Stomach smooth muscle (tissue), 2 donors: Measurements from ENCODE around the gene BTBD16.

Source experiments
- H3K27ac ChIP-seq: one replicate; pipeline ENCODE4 v1.7.0; 2013; ENCODE audit warnings: mild to moderate bottlenecking, low read length, inconsistent platforms
- H3K27me3 ChIP-seq, 2 donors: one replicate each; pipeline ENCODE4 v1.7.0; 2013; ENCODE audit warnings: low read length in 2 of 2; ENCODE audit not compliant: insufficient read depth in 2 of 2, control insufficient read depth in 1 of 2
- H3K36me3 ChIP-seq, 2 donors: one replicate each; pipeline ENCODE4 v1.7.0; 2013; ENCODE audit warnings: low read length in 2 of 2; ENCODE audit not compliant: control insufficient read depth in 2 of 2, insufficient read depth in 2 of 2
- H3K4me1 ChIP-seq: one replicate; pipeline ENCODE4 v1.7.0; 2013; ENCODE audit warnings: low read length; ENCODE audit not compliant: control insufficient read depth, insufficient read depth
- H3K4me3 ChIP-seq, 2 donors: one replicate each; pipeline ENCODE4 v1.7.0; 2013; ENCODE audit warnings: low read length in 2 of 2
- H3K9ac ChIP-seq, 2 donors: one replicate each; pipeline ENCODE4 v1.7.0; 2013; ENCODE audit warnings: low read length in 2 of 2, mild to moderate bottlenecking in 1 of 2
- H3K9me3 ChIP-seq, 2 donors: one replicate each; pipeline ENCODE4 v1.7.0; 2013; ENCODE audit warnings: low read length in 2 of 2; ENCODE audit not compliant: control insufficient read depth in 2 of 2
- donor health status: healthy.
- donor health status: Pancreatic carcinoma.

BTBD16 gene

DNA sequence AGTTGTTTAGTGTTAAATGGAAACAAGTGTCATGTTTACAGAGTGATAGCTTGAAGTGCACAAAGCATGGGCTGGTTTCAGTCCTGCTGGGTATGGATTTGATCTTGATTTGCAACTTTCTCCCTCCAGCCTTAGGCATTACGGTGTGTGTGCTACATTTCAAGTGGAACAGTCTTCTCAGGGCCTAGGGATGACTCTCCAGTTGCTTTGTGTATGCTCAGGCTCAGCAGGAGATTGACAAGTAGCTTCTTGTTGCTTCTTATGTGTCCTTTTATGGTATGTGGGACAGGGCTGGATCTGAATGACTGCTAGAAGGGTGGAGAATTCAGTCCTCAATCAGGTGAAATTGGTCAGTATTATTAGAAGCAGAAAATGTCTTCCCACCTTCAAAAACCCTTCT lies 52.1 kb downstream of the BTBD16 start:
- Histone ChIP-seq H3K9ac (no peak overlapping the region), H3K27me3 (no peaks in the 10 kb centered on the region), H3K4me1 (no peaks in the 10 kb centered on the region), H3K9me3 (no peaks in the 10 kb centered on the region), H3K27ac (no peak overlapping the region), H3K4me3 (no peak overlapping the region), H3K36me3 (no peaks in the 10 kb centered on the region)

DNA sequence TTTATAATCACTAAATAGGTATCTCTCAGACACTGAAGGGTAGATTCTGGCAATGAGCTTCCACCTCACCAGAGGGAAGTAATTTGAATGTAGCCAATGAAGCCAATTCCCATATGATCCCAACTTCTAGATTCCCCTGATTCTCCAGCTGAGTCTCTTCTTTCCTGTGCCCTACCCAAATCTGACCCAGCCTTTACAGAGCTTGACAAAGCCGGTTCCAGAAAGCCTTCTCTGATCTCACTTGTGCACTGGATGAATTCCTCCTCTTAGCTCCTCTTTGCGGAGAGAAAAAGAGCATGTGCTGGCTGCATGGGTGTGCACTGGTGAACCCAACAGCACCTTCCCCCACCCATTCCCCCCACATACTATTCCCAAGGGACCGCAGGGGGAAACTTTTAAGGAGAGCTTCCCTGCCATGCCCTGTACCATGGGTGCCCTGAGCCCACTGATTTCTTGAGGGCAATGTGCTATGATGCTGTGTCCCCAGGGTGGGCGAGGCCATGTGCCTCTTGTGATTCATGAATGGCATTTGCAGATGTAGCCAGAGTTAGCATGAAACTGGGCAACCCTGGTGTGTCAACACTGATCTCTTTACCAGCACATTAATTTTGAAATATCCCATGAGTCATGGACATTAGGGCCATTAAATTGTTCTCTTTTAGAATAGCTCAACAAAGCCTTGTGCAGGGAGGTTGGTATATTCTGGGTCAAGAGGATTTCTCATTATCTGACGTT lies 53.0 kb downstream of the BTBD16 start:
- H3K27ac ChIP-seq, result no peak overlapping the region
- no peaks in the 10 kb centered on the region for H3K9me3 ChIP-seq
- H3K4me3 ChIP-seq, result no peak overlapping the region
- no peaks in the 10 kb centered on the region for H3K36me3 ChIP-seq
- no peak overlapping the region for H3K9ac ChIP-seq
- H3K4me1 ChIP-seq, result no peaks in the 10 kb centered on the region
- H3K27me3 ChIP-seq, result no peaks in the 10 kb centered on the region

DNA sequence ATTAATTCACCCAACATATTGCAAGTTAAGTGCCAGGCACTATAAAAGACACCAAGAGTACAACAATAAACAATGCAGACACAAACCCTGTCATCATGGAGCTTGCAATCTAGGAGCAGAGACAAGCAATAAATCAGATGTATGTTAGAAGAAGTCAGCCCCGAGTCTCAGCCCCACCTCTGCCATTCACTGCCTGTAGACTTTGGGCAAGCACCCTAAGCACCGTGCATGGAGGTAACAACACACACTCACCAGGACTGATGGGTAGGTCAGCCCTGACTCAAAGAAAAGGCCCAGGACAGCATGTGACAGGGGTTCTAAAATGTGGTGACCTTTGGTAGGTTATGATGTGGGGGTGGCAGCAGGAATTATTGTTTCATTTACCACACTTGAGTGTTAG lies 54.1 kb downstream of the BTBD16 start:
- no peak overlapping the region for H3K4me3 ChIP-seq
- H3K27ac ChIP-seq, result no peak overlapping the region

DNA sequence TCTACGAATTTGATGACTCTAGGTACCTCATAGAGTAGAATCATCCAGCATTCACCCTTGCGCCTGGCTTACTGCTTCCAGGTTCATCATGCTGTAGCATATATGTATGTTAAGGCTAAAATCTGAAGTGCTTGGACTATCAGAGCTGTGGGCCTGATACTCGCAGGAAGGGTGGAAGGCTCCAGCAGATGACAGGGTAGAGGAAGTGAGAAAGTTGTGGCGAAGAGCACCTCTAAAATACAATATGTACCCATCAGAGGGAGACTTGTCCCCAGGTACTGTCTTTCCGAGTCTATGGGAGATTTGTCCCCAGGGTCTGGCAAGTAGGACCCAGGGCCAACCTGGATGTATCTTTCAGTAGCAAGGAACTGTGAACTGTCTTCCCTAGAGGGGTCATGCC lies 55.3 kb downstream of the BTBD16 start:
- H3K27me3 ChIP-seq, result no peaks in the 10 kb centered on the region
- no peaks in the 10 kb centered on the region for H3K9me3 ChIP-seq
- no peak overlapping the region for H3K27ac ChIP-seq
- no peak overlapping the region for H3K9ac ChIP-seq
- H3K4me1 ChIP-seq, result no peaks in the 10 kb centered on the region
- H3K36me3 ChIP-seq, result no peaks in the 10 kb centered on the region
- no peak overlapping the region for H3K4me3 ChIP-seq

More for the DNA sequence above, 54.1 kb downstream of the BTBD16 start:
- Histone ChIP-seq H3K9me3 (no peaks in the 10 kb centered on the region), H3K4me1 (no peaks in the 10 kb centered on the region), H3K27me3 (no peaks in the 10 kb centered on the region), H3K36me3 (no peaks in the 10 kb centered on the region), H3K9ac (no peak overlapping the region)

DNA sequence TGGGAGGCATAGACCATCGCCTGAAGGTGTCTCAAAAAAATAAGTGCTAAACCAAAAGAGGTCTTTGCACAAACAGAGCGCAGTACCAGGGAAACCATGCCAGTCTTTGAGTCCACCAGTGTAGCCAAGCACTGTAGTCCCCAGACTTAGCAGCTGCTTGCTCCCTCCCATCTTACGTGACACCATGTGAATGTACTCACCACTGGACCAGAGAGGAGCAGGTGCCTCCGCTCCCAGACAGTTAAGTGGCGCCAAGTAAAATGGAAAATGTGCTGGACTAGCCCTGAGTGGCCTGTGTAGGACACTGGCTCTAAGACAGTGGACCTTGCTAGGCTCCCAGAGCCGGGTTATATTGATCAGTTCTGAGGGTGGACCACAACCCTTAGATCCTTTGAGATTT lies 55.7 kb downstream of the BTBD16 start:
- Histone ChIP-seq H3K36me3 (no peaks in the 10 kb centered on the region), H3K27me3 (no peaks in the 10 kb centered on the region), H3K27ac (no peak overlapping the region), H3K9me3 (no peaks in the 10 kb centered on the region), H3K4me1 (no peaks in the 10 kb centered on the region), H3K9ac (no peak overlapping the region), H3K4me3 (no peak overlapping the region)

DNA sequence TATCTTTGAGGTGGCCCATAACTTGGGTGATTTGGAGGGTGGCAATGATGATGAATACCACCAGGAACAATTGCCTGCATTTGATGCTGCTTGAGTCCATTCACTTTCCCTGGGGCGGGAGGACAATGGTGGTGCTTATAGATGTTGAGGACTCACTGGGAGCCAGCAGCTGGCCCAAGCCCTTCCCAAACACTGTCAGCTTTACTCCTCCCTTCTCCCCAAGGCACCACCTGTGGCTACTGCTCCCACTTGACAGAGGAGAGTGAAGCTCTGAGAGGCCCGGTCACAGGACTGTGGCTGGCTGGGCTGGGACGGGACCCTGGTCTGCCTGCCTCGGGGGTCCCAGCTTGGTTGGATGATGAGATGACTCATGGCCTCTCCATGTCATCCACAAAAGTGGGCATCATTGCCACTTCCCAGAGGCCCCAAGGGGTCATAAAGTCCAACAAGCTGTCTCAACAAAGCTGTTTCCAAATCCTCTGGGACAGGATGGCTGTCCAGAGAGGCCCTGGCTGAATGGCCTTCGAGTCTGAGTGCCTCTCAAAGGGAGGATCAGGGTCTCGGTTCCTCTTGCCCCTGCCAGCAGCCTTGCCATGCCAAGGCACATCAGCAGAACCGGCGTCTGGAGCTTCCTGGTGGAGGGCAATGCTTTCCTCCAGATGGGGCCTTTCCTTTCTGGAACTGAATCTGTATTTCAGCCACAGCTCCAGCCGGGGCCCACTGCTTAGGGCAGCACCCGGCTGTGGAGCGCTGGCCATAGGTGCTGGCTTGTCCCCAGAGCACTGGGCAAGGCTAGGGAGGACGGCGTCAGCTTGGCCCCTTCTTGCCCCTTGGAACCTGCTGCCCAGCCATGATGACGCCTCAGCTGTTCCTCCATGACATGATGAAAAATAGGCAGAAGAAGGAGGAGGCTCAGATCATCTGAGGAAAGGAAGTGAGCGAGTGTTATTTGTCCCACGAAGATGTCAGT lies 56.4 kb downstream of the BTBD16 start:
- H3K4me1 ChIP-seq, result no peaks in the 10 kb centered on the region
- H3K36me3 ChIP-seq, result no peaks in the 10 kb centered on the region
- no peaks in the 10 kb centered on the region for H3K9me3 ChIP-seq
- no peak overlapping the region for H3K9ac ChIP-seq
- no peaks in the 10 kb centered on the region for H3K27me3 ChIP-seq
- H3K27ac ChIP-seq, result no peak overlapping the region
- H3K4me3 ChIP-seq, result no peak overlapping the region

DNA sequence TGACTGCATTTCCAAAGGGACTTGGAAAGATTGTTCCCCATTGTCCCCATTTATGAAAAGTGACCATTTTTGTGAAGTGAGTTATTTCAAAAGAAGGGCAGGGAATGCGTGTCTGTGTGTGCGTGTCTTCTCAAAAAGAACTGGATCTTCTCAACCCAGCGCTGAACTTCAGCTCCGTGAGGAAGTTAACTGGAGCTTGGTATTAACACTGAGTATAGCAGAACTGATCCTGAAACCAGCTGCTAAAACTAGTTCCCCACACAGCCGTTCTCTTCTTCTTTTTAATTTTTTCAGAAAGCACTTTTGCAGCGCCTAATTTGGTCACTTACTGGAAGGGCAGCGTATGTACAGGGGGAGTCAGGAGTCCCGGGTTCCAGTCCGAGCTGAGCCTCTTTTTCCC lies 57.6 kb downstream of the BTBD16 start:
- Histone ChIP-seq H3K36me3 (no peaks in the 10 kb centered on the region), H3K9me3 (no peaks in the 10 kb centered on the region), H3K4me1 (no peaks in the 10 kb centered on the region), H3K27me3 (no peaks in the 10 kb centered on the region), H3K27ac (no peak overlapping the region), H3K4me3 (no peak overlapping the region), H3K9ac (no peak overlapping the region)

DNA sequence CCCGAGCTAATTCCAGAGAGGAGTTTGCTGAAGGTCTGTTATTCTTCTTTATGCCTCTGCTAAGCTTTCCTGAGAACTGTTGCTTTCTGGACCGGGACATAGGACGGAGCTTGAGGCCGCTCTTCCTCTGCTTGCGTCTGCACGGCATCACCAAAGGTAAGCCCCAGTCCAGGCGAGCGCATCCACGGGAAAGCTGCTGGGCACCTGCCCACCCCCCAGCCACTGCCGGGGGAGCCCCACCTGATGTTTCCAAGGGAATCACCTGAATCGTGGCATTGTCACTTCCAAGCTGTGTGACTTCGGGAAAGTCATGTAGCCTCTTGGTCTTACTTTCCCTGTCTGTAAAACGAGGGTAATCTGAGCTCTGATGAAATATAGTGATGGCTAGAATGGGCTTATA lies 58.3 kb downstream of the BTBD16 start:
- Histone ChIP-seq H3K9me3 (no peaks in the 10 kb centered on the region), H3K9ac (no peak overlapping the region), H3K4me1 (no peaks in the 10 kb centered on the region), H3K27me3 (no peaks in the 10 kb centered on the region), H3K4me3 (no peak overlapping the region), H3K27ac (no peak overlapping the region), H3K36me3 (no peaks in the 10 kb centered on the region)

DNA sequence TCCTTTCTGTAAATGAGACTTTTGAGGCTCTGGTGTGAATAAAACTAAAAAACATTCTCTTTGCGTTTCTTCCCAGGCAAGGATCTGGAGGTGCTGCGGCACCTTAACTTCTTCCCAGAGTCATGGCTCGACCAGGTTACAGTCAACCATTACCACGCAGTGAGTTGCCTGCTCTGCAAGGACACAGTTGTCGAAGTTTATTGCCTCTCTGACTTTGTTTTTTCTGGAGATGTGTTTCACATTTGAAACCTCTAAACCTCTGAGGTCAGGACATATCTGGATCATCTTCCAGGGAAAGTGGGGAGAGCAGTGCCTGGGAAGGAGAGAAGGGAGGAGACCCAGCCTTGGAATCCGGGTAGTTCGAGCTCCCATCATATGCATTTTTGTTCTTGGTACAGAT lies 60.0 kb downstream of the BTBD16 start:
- Histone ChIP-seq H3K4me3 (no peak overlapping the region), H3K4me1 (no peaks in the 10 kb centered on the region)

DNA sequence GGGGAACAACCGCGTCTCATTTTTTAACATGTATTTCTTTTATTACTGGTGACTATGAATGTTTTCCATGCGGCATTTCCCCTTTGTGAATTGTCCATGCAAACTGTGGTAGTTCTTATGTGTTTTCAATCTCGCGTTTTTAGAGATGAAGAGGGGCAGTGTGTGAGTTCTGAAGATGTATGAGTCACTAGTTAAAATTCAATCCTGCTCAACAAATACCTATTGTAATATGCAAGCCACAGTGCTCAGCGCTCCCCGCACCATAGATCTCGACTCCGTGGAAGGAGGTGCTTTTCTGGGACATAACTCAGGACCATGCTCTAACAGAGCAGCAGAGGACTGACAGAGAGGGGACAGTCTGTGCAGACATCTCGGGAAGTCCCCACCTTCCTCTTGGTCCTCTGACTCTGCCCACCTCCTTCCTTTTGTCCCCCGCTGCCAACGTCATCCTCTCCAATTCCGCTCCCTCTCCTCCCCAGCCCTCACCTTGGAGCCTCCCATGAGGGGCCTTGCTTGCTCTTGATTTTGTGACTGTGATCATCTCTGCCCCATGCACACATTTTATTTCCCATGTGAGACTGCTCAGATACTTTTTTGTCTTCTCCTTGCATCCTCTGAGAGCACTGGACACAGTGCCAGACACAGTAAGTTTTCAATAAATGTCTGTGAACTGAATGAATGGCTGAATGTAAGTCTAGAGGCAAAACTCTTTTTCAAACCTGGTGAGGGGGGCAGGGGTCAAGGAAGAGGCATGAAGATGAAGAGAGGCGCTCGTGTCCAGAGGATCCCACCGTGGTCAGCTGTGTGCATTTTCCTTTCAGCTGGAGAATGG lies 60.7 kb downstream of the BTBD16 start:
- Histone ChIP-seq H3K4me1 (no peaks in the 10 kb centered on the region), H3K9ac (no peak overlapping the region), H3K4me3 (no peak overlapping the region), H3K27me3 (no peaks in the 10 kb centered on the region), H3K36me3 (no peaks in the 10 kb centered on the region), H3K9me3 (no peaks in the 10 kb centered on the region), H3K27ac (no peak overlapping the region)

More for the DNA sequence above, 60.0 kb downstream of the BTBD16 start:
- Histone ChIP-seq H3K9ac (no peak overlapping the region), H3K9me3 (no peaks in the 10 kb centered on the region), H3K27ac (no peak overlapping the region), H3K27me3 (no peaks in the 10 kb centered on the region), H3K36me3 (no peaks in the 10 kb centered on the region)
